T-helper 2 cell treated with Interferon-gamma antibody and Interleukin-4, amounts not matched to agents 100 ng/mL and 5 ng/mL, for 36 hours (primary cell): ENCODE data around the gene RHCG. TPM values are rescaled to one million over a fixed set of nuclear protein-coding genes. Genes with fewer than 3 reads are reported as not detected.

Experiments
- intact Hi-C: fragments of 100-400 bp; cut with micrococcal nuclease; formaldehyde crosslinking; loops from one replicate; pipeline ENCODE4 v1.15.1; 2023
- total RNA-seq: library from RNA; stranded (reverse); gene quantifications from 2 replicates; pipeline ENCODE4 v1.2.3, GENCODE V29; 2022

The RHCG gene
- total RNA-seq, 1 donor from 2014 or later = not detected

- intact Hi-C loops = no loop called here
Observed at GRCh38 chr15:89444241-89445225, 51.9 kb downstream of the RHCG start.

GRCh38 chr15:89443581-89443980 is 52.8 kb downstream of the RHCG start:
- intact Hi-C loops = no loop called here

- intact Hi-C loops = no loop called here
Observed at GRCh38 chr15:89442671-89443307, 53.6 kb downstream of the RHCG start.

- intact Hi-C loops = no loop called here
Observed at GRCh38 chr15:89442155-89442554, 54.2 kb downstream of the RHCG start.

- intact Hi-C loops = no loop called here
Observed at GRCh38 chr15:89441295-89441812, 55.0 kb downstream of the RHCG start.

- intact Hi-C loops = no loop called here
Observed at GRCh38 chr15:89439764-89440163, 56.6 kb downstream of the RHCG start.

- intact Hi-C loops = no loop called here
Observed at GRCh38 chr15:89436560-89437311, 59.6 kb downstream of the RHCG start.

GRCh38 chr15:89435362-89435761 is 61.0 kb downstream of the RHCG start:
- intact Hi-C loops = no loop called here

- intact Hi-C loops = no loop called here
Observed at GRCh38 chr15:89433686-89434085, 62.7 kb downstream of the RHCG start.

- intact Hi-C loops = loop anchor here (1.0 to 2.0 kb wide), 3 partner anchors 14 to 223 kb away; no protein-coding TSS in a partner anchor
Observed at GRCh38 chr15:89430530-89431341, 65.6 kb downstream of the RHCG start.

GRCh38 chr15:89429986-89430385 is 66.4 kb downstream of the RHCG start:
- intact Hi-C loops = loop anchor here (1.0 to 2.0 kb wide), 3 partner anchors 13 to 223 kb away; no protein-coding TSS in a partner anchor

- intact Hi-C loops = no loop called here
Observed at GRCh38 chr15:89429023-89429422, 67.4 kb downstream of the RHCG start.

- intact Hi-C loops = no loop called here
Observed at GRCh38 chr15:89428246-89428645, 68.1 kb downstream of the RHCG start.

GRCh38 chr15:89426500-89426899 is 69.9 kb downstream of the RHCG start:
- intact Hi-C loops = no loop called here

GRCh38 chr15:89423981-89424380 is 72.4 kb downstream of the RHCG start:
- intact Hi-C loops = no loop called here

Other genes with a start within 250 kb of the RHCG start
- 105 and 113 TPM in 2 replicates for gene POLG, start 161.8 kb downstream of the RHCG start, total RNA-seq
- gene TICRR, start 78.9 kb upstream of the RHCG start, total RNA-seq = 19.6 and 20.9 TPM in 2 replicates
- gene KIF7, start 158.9 kb upstream of the RHCG start, total RNA-seq = 0.84 and 1.0 TPM in 2 replicates
- 0.07 TPM in 1 of 2 replicates, not detected in the other for gene PLIN1, start 182.8 kb upstream of the RHCG start, total RNA-seq
- gene PEX11A, start 194.2 kb upstream of the RHCG start, total RNA-seq = 0.75 and 0.93 TPM in 2 replicates
- not detected in 2 replicates for gene WDR93, start 194.2 kb upstream of the RHCG start, total RNA-seq